AG10803 (cell line): ENCODE measurements around the gene TPST2.
A peak's percentile ranks its signal among the peaks of the same experiment; 100 is the strongest.

ENCODE experiments used
- DNase-seq: peaks from one replicate; pipeline ENCODE4 v3.0.0; 2010; ENCODE audit warnings: low read depth
- H3K4me3 ChIP-seq: 2 replicates; pipeline ENCODE4 v1.5.1; 2011; ENCODE audit warnings: mild to moderate bottlenecking, low read length, control low read depth
- TF ChIP-seq, protein P1 (sequence below): conservative IDR thresholded peaks from 2 replicates; pipeline ENCODE4 v1.5.1; 2011; ENCODE audit warnings: mild to moderate bottlenecking, low read length, control low read depth, inconsistent platforms

Gene TPST2

DNA sequence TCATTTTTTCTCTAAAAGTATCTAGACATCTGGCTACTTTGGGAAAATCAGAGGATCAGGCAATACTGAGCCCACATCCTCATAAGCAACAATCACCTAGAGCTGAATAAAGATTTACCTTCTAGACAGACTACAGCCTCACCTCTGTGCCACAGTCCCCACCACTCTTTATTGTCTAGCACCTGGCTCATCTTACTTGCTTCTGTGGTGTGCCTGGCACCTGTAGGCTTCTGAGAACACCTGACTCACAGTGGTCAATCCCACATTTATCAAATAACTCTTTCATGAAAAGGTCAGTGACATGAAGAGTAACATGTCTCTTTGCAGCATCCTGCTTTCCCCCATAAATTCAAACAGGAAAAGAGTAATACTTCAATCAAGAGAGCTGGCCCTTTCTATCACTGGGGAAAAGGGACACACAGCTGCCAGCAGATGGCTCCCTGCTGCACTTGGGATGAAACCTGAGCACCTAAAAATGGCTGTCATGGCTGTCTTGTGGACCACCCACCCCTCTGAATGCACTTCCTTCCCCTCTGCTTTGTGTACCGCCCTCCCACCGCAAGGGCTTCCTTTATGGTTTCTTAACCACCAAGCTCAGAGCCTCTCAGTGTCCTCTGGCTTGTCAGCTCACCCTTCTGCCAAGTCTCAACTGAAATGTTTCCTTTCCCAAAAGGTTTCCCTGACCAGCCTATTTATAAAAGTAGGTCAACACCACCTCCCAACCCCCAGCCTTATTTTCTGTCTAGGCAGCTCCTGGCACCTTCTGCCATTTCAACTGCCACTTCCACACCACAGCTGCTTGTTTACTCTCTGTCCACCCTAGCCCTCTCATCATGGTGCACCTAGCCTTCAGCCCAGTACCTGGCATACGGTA lies 87.0 kb downstream of the TPST2 start:
- peak; percentile 37 for DNase-seq
- H3K4me3 ChIP-seq, result no peak overlapping the region
- TF ChIP-seq, protein P1, sequence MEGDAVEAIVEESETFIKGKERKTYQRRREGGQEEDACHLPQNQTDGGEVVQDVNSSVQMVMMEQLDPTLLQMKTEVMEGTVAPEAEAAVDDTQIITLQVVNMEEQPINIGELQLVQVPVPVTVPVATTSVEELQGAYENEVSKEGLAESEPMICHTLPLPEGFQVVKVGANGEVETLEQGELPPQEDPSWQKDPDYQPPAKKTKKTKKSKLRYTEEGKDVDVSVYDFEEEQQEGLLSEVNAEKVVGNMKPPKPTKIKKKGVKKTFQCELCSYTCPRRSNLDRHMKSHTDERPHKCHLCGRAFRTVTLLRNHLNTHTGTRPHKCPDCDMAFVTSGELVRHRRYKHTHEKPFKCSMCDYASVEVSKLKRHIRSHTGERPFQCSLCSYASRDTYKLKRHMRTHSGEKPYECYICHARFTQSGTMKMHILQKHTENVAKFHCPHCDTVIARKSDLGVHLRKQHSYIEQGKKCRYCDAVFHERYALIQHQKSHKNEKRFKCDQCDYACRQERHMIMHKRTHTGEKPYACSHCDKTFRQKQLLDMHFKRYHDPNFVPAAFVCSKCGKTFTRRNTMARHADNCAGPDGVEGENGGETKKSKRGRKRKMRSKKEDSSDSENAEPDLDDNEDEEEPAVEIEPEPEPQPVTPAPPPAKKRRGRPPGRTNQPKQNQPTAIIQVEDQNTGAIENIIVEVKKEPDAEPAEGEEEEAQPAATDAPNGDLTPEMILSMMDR, result peak; percentile 62

DNA sequence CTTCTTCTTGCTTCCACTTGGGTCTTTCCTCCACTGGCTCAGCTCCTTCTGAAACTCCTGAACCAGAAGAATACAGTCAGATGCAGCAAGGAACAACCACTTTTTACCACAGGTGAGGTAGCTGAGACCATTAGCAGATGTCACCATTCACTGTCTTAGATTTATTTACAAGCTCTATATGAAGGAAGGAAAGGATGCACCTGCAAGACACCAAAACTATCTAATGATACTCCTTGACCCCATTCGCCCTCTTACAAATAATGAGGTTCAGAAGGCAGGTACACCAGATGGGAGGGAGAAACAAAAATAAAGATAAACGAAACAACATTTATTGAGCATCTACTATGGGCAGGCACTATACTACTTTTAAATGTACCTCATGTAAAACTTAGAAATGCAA lies 87.9 kb downstream of the TPST2 start:
- TF ChIP-seq, protein P1, result no peak
- no peak for DNase-seq
- H3K4me3 ChIP-seq, result no peak overlapping the region

DNA sequence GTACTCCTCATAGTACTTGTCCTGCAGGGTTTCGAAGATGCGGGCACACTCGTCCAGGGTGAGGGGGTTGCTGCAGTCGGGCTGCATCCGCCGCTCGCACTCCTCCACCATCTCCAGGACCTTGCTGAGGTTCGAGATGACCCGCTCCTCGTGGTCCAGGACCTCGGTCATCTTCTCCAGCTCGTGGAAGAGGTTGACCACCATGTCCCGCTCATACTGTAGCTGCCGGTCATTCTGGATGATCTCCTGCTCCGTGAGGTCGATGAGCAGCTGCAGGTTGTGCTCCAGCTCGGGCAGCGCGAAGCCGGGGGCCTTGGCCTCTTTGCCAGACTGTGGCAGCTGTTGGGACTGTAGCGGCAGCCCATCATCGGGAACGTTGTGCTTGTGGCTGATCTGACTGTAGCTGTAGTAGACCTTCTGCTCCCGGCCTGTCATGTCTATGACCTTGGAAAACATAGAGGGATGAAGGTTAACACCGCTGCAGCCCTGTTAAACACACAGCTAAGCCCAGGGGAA lies 90.7 kb downstream of the TPST2 start:
- TF ChIP-seq, protein P1, result no peak
- H3K4me3 ChIP-seq, result no peak overlapping the region
- DNase-seq, result no peak

DNA sequence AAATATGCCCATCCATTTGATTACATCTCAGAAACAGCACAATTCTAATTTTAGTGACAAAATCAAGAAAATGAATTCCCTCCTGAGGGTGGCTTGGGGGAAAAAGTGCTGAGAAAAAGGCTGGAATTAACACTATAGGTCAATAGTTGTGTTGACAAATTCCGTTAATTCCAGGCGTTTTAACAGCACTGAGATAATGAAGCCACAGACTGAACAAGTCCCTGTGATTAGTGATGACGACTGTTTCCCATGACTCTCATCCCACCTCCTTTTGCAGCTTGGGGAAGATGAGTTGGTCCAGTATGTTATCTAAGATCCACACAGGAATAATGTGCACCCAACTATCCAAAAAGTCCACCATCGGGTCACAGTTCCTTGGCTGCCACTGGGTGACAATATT lies 93.5 kb downstream of the TPST2 start:
- no peak for DNase-seq
- H3K4me3 ChIP-seq, result no peak overlapping the region
- TF ChIP-seq, protein P1, result no peak

DNA sequence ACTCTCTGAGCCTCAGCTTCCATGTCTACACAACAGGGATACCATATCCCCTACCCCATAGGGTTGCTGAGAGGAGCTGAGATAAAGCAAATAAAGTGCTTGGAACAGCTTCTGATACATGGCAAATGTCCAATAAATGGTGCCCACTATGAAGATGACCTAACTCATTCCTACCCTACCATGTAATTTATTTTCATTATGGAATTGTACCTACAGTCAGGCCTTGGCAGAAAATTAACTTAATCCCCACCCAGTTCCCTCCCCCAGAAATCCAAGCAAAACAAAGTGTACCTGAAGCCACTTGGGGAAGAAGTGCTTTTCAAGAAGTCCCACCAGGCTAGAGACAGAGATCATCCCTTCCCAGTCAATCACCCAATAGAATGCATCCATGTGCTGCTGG lies 95.4 kb downstream of the TPST2 start:
- TF ChIP-seq, protein P1, result no peak
- H3K4me3 ChIP-seq, result no peak overlapping the region
- no peak for DNase-seq

DNA sequence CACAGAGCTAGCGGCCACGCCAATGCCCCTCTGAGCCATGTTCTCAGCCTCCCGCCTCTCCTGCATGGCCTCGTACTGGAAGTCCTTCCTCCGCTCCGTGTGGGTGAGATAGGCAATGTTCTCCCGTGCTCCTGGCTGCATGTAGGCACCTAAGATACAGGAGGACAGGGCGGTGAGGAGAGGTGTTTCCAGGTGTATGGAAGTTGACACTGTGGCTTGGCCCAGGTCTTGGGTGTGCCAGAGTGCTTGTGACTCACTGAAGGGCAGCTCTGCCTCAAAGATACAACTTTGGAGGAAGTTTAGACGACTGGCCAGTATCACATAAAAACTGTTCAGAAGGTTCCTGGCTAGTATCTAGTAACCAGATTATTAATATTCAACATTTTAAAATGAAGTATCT lies 97.7 kb downstream of the TPST2 start:
- TF ChIP-seq, protein P1, result no peak
- DNase-seq, result no peak
- no peak overlapping the region for H3K4me3 ChIP-seq

DNA sequence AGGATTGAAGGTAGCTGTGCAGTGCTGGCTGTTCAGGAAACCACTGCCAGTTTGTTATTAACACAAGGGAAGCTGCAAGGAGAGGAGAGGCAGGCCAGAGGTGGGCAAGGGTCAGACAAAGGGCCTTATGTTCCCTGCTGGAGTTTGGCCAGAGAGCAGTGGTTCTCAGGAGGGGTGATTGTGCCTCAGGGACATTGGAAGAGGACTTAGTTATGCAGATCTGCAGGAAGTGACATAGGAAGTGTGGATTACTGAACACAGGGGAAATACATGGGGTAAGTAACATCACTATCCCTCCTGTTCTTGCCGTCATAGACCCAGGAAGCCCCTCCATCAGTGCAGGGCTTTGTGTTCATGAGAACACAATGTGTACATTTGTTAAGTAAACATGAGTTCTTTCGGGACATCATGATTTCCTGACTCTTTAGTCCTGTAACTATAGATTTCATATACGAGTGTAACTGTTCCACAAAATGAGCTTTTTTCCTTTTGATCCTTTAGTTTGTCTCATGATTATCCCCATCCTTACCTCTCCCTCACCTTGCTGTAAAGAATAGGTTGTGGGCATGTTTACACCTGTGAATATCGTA lies 100.4 kb downstream of the TPST2 start:
- TF ChIP-seq, protein P1, result no peak
- DNase-seq, result no peak
- no peak overlapping the region for H3K4me3 ChIP-seq
